Transverse colon (tissue), 3 donors: ENCODE measurements around the gene EDARADD.

Experiments
- CTCF ChIP-seq, 5 experiments: fragments of 200-600 bp in 3 of 5; fragments of 450-650 bp in 2 of 5; sonication (generic) in 3 of 5; IDR thresholded peaks; 1 replicate in 2 of 5; 2 replicates in 3 of 5; pipeline ENCODE4 v1.5.1; 2016 to 2017; ENCODE audit warnings: antibody characterized with exemption in 5 of 5, inconsistent platforms in 3 of 5, mild to moderate bottlenecking in 2 of 5, moderate library complexity in 1 of 5
- POLR2A ChIP-seq: fragments of 450-650 bp; IDR thresholded peaks from one replicate; pipeline ENCODE4 v1.6.1; 2016; ENCODE audit warnings: antibody characterized with exemption, mild to moderate bottlenecking, moderate library complexity

DNA sequence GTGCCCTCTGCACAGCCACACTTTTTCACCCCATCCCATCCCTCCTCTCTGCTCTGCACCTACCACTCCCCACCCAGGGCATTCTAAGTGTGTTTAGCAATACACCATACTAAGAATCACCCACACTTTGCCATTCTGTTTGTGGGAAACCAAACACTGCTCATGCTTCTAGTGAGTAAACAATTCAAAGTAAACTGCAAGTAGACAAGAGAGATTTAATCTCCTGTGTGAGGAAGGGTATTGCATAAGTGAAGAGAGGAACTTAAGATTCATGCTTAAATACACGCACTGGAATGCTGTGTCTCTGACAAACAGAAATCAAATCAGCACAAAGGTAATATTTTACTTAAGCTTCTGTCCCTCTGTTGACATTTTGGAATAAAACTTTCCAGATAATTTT is 4.8 kb upstream of the EDARADD start:
- TF ChIP-seq POLR2A: no peak
- TF ChIP-seq CTCF (IDR thresholded peaks at IDR 0.05): no peak
